Activated T-helper 1 cell treated with Interleukin-2 at 50 U/mL for 16 hours (primary cell): ENCODE data around the gene SIGLEC1.

Experiments used
- DNase-seq: peaks from one replicate; pipeline ENCODE4 v3.0.0-alpha.2; 2020; ENCODE audit warnings: low read depth

Gene SIGLEC1

DNA sequence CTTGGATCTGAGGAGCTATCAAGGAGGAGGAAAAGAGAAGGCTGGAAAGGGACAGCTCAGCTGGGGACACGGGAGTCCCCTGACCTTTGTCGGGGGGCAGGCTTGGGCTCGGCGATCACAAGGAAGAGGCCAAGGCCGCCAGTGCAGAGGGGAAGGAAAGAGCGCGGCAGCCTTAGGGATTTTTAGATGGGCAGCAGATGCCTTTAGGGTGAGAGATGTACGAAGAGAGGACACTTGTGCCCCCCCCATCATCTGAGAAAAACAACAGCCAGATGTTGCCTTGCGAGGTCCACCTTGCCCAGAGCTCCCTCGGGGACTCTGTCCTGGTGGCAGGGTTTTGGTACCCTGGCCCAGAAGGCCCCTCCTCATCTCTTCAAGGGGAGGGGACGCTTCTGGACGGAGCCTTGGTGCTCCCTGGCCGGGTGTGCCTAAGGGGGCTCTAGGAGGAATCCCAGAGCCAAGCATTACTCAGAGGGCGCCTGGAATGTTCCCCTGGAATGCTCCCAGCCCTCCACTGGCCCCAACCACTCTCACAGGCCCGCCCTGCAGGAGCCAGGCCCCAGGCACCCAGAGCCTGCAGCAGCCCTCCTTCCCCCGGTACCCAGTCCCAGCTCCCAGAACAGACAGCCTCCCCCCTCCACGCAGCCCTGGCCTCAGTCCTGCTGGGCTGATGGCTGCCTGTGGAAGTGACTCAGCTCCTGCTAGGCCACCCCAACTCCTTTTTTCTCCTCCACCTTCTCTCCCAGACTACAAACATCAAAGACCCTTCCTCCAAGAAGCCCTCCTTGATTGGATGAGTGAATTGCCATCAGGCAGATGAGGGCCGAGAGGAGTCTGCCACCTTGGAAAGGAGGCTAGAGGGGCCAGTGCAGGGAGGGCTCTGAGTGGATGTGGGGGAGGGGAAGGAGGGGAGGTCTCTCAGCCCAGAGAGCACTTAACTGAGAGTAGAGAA is 32.4 kb downstream of the SIGLEC1 start:
- no peak for DNase-seq

DNA sequence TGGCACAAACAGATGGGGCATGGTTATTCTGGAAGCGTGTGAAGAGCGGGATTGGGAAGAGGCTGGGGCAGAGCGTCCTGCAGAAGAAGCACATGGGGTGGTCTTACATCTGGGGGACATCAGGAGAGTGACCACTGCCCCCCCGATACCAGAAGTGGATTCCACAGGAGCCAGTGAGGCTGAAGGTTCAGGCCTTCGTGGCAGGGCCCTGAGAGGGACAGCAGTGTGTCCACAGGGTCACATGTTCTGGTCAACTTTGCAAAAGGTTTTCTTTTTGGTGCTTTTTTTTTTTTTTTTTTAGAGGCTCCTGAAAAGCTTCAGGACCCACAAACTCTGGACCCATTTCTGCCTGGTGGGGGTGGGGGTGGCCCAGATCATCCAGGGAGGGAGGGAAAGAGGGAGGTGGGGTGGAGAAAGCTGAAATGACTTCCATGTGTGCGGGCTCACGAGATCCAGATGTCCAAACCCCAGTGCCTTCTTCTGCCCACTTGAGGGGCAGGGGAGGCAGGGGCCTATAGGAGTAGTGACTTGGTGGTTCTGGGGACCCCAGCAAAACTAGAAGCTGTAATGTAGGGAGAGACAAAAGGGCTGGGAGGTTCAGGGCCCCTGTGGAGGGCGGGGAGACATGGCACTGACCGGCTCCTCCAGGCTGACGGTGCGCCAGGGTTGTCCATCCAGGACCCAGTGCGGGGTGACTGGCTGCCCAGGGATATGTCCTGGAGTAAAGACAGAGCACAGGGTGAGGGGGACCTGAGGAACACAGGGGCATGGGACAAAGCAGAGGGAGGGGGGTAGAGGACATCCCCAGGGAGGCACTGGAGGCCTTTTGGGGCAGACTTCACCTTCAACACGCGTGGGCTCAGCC is 33.3 kb downstream of the SIGLEC1 start:
- no peak for DNase-seq

DNA sequence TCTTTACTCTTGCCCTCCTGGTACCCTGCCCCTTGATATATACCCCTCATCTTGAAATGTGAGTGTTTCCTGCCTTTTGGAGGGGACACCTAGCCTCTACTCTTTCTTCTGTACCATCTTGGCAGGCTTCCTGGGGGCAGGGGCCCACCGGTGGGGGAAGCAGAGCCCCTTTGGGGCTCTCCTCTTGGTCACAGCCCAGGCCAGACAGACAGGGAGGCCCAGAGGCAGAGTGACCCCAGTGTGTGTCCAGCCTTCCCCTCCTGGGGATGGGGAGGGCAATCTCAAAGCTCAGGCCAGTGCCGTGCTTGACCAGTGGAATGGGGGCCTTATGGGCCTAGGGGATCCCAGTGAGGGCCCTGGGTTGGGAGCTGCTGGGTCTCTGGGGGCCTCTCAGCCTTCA is 34.2 kb downstream of the SIGLEC1 start:
- no peak for DNase-seq

DNA sequence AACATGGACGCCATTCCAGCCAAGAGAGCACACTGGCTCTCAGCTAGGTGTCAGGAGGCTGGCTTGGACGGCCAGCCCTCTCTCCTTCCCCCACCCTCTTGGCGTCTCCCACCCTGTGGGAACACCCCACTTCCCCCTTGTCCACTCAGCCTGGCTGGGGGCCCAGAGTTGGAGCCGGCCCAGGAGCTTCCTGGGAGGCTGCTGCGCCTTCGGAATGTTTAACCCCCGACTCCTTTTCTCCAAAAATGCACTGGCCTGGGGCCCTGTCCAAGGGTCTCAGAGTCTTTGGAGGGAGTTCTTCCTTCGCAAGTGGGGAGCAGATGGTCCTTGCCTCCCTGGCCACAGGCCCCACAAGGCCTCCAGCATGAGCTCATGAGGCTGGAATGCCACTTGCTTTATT is 34.7 kb downstream of the SIGLEC1 start:
- no peak for DNase-seq

DNA sequence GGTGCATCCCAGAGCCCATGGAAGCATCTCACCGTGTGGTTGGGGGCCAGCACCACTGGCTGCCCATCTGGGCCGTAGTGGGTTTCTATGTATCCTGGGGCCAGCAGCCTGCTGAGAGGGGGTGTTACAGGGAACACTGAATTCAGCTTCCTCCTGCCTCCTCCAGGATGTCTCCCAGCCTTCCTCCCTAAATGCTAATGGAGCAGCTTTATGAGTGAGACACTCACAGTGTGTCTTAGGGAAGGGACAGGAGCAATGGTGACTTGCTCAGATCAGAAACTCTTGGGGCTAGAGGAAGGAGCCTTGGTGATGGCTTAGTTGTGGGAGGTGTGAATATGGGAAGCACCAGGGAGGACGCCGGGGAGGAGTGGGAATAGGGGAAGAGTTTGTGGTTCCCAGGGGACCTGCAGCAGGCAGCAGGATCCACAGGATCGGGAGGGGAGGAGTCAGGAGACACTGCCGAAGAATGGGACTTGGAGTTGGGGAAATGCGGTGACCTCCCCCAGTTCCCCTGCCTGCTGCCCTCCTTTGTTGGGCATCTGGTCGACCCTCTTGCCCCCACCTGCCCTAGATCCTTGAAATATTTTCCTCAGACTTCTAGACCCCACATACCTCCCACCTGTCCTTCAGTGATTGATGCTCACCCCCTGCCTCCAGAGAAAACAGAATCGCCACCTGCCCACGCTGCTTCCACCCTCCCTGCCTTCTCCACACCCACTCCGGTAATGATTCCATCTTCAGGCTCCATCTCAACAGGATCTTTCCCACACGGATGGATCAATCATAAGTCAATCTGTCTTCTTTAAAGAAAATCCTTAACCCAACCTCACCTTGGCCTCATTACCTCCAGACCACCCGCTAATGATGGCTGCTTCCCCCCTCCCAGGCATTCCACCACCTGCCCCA is 37.2 kb downstream of the SIGLEC1 start:
- no peak for DNase-seq

DNA sequence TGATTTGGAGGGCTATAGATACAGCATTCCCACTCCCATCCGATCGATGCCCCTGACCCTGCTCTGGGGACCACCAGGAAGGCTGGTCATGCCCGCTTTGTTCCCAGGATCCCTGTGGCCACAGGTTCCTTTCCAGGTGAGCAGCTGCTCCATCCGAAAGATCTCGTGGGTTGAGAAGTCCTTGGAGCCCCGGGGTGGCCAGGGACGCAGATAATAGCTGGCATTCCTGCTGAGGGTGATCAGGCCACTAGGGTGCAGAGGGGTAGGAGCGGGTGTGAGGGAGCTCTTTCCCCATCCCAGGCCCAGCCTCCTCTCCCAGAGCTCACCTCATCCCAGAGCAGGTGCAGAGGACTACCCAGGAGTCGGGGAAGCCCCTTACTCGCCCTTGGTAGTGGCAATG is 38.0 kb downstream of the SIGLEC1 start:
- no peak for DNase-seq

DNA sequence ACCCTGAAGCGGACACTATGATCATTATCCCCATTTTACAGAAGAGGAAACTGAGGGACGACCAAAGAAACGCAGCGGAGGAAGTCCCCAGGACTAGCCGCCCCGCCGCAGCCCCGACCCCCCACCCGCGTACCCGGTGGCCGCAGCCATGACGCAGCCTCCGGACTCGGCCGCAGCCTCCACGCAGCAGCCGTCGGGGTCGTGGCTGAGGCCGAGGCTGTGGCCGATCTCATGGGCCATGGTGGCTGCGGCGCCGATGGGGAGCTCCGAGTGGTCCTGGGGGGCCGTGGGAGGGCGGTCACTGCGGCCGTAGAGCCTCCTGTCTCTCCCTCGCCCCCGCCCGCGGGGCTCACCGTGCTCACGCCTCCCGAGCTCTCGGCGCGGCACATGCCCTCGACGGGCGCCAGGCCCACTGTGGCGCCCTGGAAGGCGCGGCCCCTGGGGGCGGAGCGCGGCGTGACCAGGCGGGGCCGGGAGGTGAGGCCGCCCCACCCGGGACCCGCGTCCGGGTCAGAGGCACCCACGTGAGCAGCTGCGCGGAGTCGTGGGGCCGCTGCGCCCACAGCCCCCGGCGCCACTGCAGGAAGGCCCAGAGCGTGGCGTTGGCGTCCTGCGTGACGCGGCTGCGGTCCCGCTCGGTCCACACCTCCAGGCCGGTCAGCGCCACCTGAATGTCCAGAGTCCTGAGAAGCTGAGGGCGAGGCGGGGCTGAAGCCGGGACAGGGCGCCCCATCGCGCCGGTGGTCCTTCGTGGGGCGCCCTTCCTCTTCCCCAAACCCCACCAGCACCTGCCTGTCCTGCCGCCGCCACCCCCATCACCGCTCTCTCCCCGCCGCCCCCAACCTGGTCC is 39.0 kb downstream of the SIGLEC1 start:
- DNase-seq = no peak

DNA sequence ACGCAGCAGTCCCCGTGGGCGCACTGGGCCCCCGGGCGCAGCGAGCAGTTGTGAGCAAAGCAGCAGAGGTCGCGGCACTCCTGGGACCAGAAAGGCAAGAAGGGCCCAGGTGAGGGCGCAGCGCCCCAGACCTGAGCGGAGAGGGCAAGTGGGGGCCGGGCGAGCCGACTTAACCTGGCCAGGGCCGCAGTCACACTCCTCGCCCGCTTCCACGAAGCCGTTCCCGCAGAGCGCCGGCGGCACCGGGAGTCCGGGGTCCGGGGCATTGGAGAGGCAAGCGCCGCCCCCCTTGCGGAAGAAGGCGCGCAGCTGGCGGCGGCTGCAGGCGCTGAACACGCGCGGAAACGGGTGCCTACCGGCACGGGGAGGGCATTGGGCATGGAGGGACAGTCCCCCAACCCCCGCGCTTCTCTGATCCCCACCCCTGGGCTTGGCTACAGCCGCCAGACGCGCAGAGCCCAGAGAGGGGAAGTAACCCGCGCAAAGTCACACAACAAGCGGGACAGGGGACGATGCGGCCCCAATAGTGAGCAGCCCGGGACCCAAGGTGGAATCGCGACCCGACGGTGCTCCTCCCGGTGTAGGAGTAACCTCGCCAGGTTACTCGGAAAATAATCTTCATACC is 39.7 kb downstream of the SIGLEC1 start:
- no peak for DNase-seq

DNA sequence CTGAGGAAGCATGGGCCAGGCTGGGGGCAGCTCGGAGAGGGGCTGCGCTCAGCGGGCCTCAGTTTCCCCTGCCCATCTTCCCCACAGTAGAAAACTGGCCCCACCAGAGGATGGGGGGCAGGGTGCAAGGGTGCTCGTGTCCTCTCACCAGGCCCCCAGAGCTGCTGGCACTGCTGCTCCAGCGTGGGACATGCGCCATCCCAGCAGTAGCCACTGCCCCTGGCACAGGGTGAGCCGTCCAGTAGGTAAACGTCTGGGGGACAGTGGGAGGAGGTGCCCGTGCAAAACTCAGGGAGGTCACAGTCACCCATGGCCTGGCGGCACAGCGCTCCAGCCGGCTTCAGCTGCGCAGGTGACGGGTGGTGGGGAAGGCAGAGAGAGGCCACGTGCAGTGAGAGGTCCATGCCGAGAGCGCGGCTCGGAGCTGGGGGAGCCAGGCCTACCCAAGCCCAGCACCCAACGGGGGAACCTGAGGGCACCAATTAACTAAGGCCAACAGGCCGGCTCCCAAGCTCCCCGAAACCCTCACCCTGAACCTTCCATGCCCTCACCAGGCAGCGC is 40.3 kb downstream of the SIGLEC1 start:
- no peak for DNase-seq

DNA sequence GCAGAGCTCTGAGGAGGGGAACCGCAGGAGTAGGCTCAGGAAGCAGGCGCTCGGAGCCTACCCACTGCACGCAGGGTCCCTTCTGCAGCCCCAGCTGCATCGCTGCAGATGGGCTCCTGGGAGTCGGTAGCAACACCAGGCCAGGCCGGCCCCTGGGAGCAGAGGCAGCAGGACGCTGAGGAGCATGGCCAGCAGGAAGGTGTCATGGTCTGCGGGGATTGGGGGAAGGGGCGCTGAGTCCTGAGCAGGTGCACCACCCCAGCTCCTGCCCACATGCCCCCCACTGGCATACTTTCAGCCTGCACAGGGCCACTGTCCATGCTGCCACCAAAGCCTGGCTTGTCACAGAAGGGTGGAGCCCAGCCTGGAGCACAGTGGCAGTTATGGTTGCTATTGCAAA is 41.5 kb downstream of the SIGLEC1 start:
- no peak for DNase-seq

DNA sequence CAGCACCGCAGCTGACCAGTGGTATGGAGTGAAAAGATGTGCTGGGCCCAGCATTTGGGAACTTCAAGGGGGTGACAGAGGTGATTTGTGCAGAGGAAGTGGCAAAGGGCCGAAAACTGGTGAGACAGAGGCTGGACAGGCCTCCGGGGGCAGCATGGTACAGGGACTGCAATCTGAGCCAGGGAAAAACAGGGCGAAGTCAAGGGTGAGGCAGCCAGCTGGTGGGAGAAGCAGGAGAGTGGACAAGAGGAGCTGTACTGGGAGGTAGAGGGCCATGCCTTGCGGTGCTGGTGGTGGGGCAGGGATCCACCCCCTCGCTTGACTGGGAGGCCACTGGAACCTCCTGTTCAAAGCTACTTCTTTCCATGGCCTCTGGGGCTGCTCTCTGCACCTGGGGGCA is 41.9 kb downstream of the SIGLEC1 start:
- DNase-seq = no peak

DNA sequence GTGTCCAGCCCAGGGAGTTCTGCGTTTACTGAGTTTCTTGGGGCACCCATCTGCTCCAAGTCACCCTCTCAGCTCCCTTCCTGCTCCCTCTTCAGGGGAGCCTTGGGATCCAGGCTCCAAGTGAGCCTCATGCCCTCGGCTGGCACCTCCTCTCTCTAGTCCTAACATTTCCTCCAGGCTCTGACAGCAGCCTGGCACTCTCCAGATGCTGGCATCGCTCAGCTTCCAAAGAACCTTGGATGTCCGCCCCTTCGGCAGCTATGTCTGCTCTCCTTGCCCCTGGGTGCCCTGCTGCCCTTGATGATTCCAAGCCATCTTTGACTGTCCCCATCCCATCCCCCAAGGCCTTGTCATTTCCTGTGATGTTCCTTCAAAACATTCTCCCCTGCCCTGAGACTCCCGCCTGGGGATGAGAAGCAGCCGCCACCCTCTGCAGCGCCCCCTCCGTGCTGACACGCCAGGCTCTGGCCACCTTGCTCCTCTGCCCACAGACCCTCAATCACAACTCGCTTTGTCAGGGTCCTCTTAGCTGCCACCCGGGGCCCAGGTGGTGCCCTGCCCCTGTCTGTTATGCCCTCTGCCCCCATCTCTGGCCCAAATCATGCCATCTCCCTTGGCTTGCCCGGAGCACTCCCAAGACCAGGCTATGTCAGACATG is 42.6 kb downstream of the SIGLEC1 start:
- DNase-seq = no peak

DNA sequence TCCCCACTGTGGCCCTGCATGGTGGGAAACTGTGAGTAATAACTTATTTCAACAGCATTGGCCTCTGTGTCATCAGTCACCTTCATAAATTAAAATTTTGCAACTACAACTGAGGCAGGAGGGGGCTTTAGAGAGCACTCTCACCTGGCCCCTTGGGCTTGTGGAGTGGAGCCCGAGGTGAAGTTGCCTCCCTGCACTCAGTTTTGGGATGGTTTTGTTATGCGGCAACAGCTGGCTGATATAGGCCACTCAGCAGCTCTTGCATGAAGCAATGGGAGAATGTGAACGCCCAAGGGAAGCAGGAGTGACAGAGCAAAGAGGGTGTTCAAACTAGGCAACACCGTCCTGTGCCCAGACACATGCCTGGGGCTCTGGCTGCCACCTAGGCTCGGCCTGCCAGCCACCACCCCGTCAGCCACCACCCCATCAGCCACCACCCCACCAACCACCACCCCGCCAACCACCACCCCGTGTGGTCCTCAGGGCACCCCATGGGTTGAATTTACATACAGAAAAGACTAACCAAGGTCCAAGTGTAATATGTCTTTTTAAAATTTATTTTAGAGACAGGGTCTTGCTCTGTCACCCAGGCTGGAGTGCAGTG is 44.9 kb downstream of the SIGLEC1 start:
- no peak for DNase-seq

DNA sequence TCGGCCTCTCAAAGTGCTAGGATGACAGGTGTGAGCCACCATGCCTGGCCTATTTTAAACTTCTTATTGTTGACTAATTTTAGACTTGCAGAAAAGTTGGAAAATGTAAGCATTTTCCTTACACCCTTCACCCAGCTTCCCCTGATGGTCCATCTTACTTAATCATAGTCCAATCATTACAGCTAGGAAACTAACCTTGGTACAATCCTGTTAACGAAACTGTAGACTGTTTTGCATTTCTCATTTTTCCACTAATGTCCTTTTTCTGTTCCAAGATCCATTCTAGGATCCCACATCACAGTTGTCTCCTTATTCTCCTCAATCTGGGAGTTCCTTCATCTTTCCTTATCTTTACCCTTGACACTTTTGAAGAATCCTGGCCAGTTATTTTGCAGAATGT is 48.5 kb downstream of the SIGLEC1 start:
- DNase-seq = no peak

DNA sequence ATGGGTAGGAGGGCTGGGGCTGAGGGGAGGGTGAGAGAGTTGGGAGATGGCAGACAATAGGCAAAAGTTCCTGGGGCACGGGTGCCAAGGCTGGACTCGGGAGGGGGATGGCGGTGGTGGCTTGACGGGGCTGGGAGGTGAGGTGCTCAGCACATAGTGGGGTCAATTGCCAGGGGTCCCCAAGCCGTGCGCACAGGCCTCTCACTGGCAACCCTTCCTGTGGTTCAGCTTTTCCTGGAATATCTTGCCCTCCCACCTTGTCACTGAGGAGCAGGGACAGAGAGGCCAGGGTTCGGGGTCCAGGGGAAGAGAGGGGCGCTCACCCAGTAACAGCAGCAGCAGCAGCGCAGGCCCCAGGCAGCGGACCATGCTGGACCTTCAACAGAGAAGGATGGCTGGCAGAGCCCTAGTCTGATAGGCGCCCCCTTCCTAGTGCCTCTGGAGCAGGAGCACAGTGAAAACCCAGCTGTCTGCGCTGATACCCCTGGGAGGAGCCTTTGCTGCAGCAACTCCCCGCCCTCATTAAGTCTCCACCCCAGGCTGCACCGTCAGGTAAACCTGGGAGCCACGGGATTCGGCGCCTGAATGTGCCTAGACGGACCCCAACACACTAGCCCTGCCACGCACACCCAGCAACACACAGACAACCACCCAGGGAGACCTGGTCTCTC is 49.2 kb downstream of the SIGLEC1 start, which contains the start of gene GFRA4:
TSS of gene GFRA4 (minus strand) at position 369 of the 671 bp plus-strand sequence. CDS start at position 369, 0 bp downstream.
- DNase-seq = no peak
